Measurements from ENCODE around the gene DBNDD2.
A peak's percentile ranks its signal among the peaks of the same experiment; 100 is the strongest.

Gene DBNDD2

GRCh38 chr20:45387274-45387673 lies 20.8 kb upstream of the DBNDD2 start:
- no peak for DNase-seq

GRCh38 chr20:45390931-45391330 lies 17.2 kb upstream of the DBNDD2 start:
- DNase-seq, result no peak

GRCh38 chr20:45391559-45391958 lies 16.5 kb upstream of the DBNDD2 start:
- no peak for DNase-seq

- no peak for DNase-seq
Observed at GRCh38 chr20:45392733-45393132, 15.4 kb upstream of the DBNDD2 start.

- DNase-seq, result no peak
Observed at GRCh38 chr20:45394221-45395113, 13.6 kb upstream of the DBNDD2 start.

- no peak for DNase-seq
Observed at GRCh38 chr20:45395114-45395415, 13.0 kb upstream of the DBNDD2 start.

- no peak for DNase-seq
Observed at GRCh38 chr20:45399018-45399417, 9.1 kb upstream of the DBNDD2 start.

- DNase-seq, result no peak
Observed at GRCh38 chr20:45400346-45401031, 7.6 kb upstream of the DBNDD2 start.

- no peak for DNase-seq
Observed at GRCh38 chr20:45402946-45403345, 5.1 kb upstream of the DBNDD2 start.

- peak; percentile 54 for DNase-seq
Observed at GRCh38 chr20:45404438-45404837, 3.7 kb upstream of the DBNDD2 start.

- peak; percentile 54 for DNase-seq
Observed at GRCh38 chr20:45405571-45406259, 2.4 kb upstream of the DBNDD2 start.

- peak; percentile 78 for DNase-seq
Observed at GRCh38 chr20:45406260-45407066, 1.6 kb upstream of the DBNDD2 start.

GRCh38 chr20:45407067-45407745 lies 883 bp upstream of the DBNDD2 start:
- DNase-seq, result peak; percentile 57

- DNase-seq, result no peak
Observed at GRCh38 chr20:45408646-45409213, 641 bp downstream of the DBNDD2 start.

GRCh38 chr20:45409521-45410272 lies 1.6 kb downstream of the DBNDD2 start:
- DNase-seq, result no peak

GRCh38 chr20:45410887-45411286 lies 2.8 kb downstream of the DBNDD2 start:
- no peak for DNase-seq

- no peak for DNase-seq
Observed at GRCh38 chr20:45412653-45413052, 4.6 kb downstream of the DBNDD2 start.

- no peak for DNase-seq
Observed at GRCh38 chr20:45413479-45413878, 5.4 kb downstream of the DBNDD2 start.

- peak; percentile 94 for DNase-seq
Observed at GRCh38 chr20:45415822-45416637, 7.9 kb downstream of the DBNDD2 start, which contains the start of gene PIGT. TSS of gene PIGT (plus strand) at chr20:45416141. CDS start at chr20:45416157, 16 bp downstream.

- DNase-seq, result no peak
Observed at GRCh38 chr20:45416917-45417316, 8.8 kb downstream of the DBNDD2 start.

Data from NCI-H146 (cell line).